Mesendoderm (in vitro differentiated cells): ENCODE measurements around the gene RGS5.
A peak's percentile ranks its signal among the peaks of the same experiment; 100 is the strongest.

Experiments used
- DNase-seq: peaks from one replicate; pipeline ENCODE4 v3.0.0; 2013
- H2AK5ac ChIP-seq: 2 replicates; pipeline ENCODE4 v1.6.1; 2013; ENCODE audit warnings: low read length, inconsistent platforms
- H2BK120ac ChIP-seq: 2 replicates; pipeline ENCODE4 v1.6.1; 2013; ENCODE audit warnings: low read depth, mild to moderate bottlenecking, low read length, moderate library complexity, mixed read lengths
- H2BK15ac ChIP-seq: replicated peaks from 2 replicates; pipeline ENCODE4 v1.6.1; 2013; ENCODE audit warnings: low read depth, mild to moderate bottlenecking, moderate library complexity
- H2BK5ac ChIP-seq: 2 replicates; pipeline ENCODE4 v1.6.1; 2013; ENCODE audit warnings: low read length, inconsistent platforms
- H3K18ac ChIP-seq: 2 replicates; pipeline ENCODE4 v1.6.1; 2013; ENCODE audit warnings: mild to moderate bottlenecking, low read length, mixed read lengths
- H3K23ac ChIP-seq: one replicate; pipeline ENCODE4 v1.6.1; 2013; ENCODE audit warnings: low read length
- H3K27ac ChIP-seq: 2 replicates; pipeline ENCODE4 v1.5.1; 2013; ENCODE audit warnings: low read depth, mild to moderate bottlenecking, inconsistent platforms, low read length, moderate library complexity
- H3K27me3 ChIP-seq: 2 replicates; pipeline ENCODE4 v1.6.1; 2013; ENCODE audit warnings: low read length, control low read depth, mild to moderate bottlenecking, inconsistent platforms; ENCODE audit not compliant: insufficient read depth, poor library complexity
- H3K36me3 ChIP-seq: 2 replicates; pipeline ENCODE4 v1.6.1; 2013; ENCODE audit warnings: low read length, inconsistent platforms; ENCODE audit not compliant: control insufficient read depth, insufficient read depth
- H3K4ac ChIP-seq: one replicate; pipeline ENCODE4 v1.6.1; 2013; ENCODE audit warnings: low read depth, mild to moderate bottlenecking, low read length, moderate library complexity
- H3K4me1 ChIP-seq: 2 replicates; pipeline ENCODE4 v1.6.1; 2013; ENCODE audit warnings: low read depth, low read length, inconsistent platforms; ENCODE audit not compliant: control insufficient read depth
- H3K4me2 ChIP-seq: 2 replicates; pipeline ENCODE4 v1.6.1; 2013; ENCODE audit warnings: low read length
- H3K4me3 ChIP-seq: 2 replicates; pipeline ENCODE4 v1.5.1; 2013; ENCODE audit warnings: mild to moderate bottlenecking, low read length
- H3K56ac ChIP-seq: one replicate; pipeline ENCODE4 v1.6.1; 2013; ENCODE audit warnings: low read length
- H3K79me1 ChIP-seq: 2 replicates; pipeline ENCODE4 v1.6.1; 2013; ENCODE audit warnings: low read length, inconsistent platforms
- H3K79me2 ChIP-seq: 2 replicates; pipeline ENCODE4 v1.6.1; 2013; ENCODE audit warnings: mild to moderate bottlenecking, low read length; ENCODE audit not compliant: control insufficient read depth, insufficient read depth
- H3K9ac ChIP-seq: 2 replicates; pipeline ENCODE4 v1.6.1; 2013; ENCODE audit warnings: low read length, inconsistent platforms
- H4K5ac ChIP-seq: one replicate; pipeline ENCODE4 v1.6.1; 2013; ENCODE audit warnings: low read length
- H4K8ac ChIP-seq: one replicate; pipeline ENCODE4 v1.6.1; 2013; ENCODE audit warnings: low read depth, mild to moderate bottlenecking, control low read depth, low read length, moderate library complexity
- WGBS: extraction: QIAGEN DNeasy Blood & Tissue Kit; methylation state at CpG from one replicate; pipeline ENCODE4 v1.1.7; 2013; ENCODE audit warnings: low lambda C conversion rate, missing lambda C conversion rate; ENCODE audit not compliant: insufficient coverage; ENCODE audit errors: extremely low coverage; 5-methylcytosine and 5-hydroxymethylcytosine counted together

The RGS5 gene

GRCh38 chr1:163172596-163172995 lies 30.1 kb downstream of the RGS5 start:
- Histone ChIP-seq H3K18ac (no peak overlapping the region), H3K27ac (no peak overlapping the region), H4K5ac (no peak overlapping the region), H2AK5ac (no peak overlapping the region), H3K36me3 (no peaks in the 10 kb centered on the region), H3K4ac (no peak overlapping the region), H2BK120ac (no peak overlapping the region), H4K8ac (no peak overlapping the region), H3K23ac (no peak overlapping the region), H2BK15ac (no peak overlapping the region), H3K4me1 (no peaks in the 10 kb centered on the region), H2BK5ac (no peak overlapping the region), H3K27me3 (no peaks in the 10 kb centered on the region), H3K4me2 (no peak overlapping the region), H3K79me1 (no peaks in the 10 kb centered on the region), H3K79me2 (no peaks in the 10 kb centered on the region), H3K56ac (no peak overlapping the region), H3K9ac (no peak overlapping the region), H3K4me3 (no peak overlapping the region)
- DNase-seq, result no peak
- no CpG with 5 or more reads among the region's 2 CpGs for WGBS

GRCh38 chr1:163171826-163172225 lies 30.9 kb downstream of the RGS5 start:
- WGBS, result no CpG with 5 or more reads among the region's 5 CpGs
- Histone ChIP-seq H2BK5ac (no peak overlapping the region), H3K4me2 (no peak overlapping the region), H3K79me2 (no peaks in the 10 kb centered on the region), H3K27me3 (no peaks in the 10 kb centered on the region), H2BK120ac (no peak overlapping the region), H2BK15ac (no peak overlapping the region), H3K4ac (no peak overlapping the region), H3K79me1 (no peaks in the 10 kb centered on the region), H3K4me3 (no peak overlapping the region), H2AK5ac (no peak overlapping the region), H3K23ac (no peak overlapping the region), H4K5ac (no peak overlapping the region), H3K4me1 (no peaks in the 10 kb centered on the region), H3K27ac (no peak overlapping the region), H4K8ac (no peak overlapping the region), H3K56ac (no peak overlapping the region), H3K9ac (no peak overlapping the region), H3K18ac (no peak overlapping the region), H3K36me3 (no peaks in the 10 kb centered on the region)
- no peak for DNase-seq

DNA sequence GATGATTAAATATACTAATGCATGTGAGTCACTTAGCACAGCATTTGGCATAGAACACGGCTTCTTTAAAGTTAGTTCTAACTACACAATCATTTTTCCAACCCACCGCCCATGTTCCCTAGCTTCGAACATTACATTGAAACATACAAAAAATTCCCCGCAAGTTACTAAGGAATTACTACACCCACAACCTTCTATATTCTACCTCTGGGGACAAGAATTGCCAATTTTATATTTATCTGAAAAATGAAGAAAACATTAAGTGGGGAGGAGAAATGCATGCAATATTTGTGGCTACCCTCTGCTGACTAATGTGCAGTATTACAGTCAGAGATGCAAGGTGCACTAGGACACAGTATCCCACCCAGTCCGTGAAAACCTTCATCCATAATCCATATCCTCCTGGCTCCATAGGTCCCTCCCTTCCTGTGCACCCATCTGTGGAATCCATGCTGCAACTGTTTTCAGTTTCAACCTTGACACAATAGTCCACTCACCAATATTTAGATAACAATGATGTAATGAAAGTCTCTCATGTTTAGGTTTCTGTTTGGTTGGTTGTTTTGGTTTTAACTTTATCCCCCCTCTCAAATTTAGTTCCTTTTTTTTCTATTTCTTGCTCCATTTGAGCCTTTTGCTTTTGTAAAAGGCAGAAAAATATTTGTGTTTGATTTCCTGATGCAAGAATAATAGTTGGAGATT lies 31.6 kb downstream of the RGS5 start:
- Histone ChIP-seq H4K5ac (no peak overlapping the region), H2BK120ac (no peak overlapping the region), H2BK15ac (no peak overlapping the region), H3K79me2 (no peaks in the 10 kb centered on the region), H3K79me1 (no peaks in the 10 kb centered on the region), H3K4me3 (no peak overlapping the region), H3K27me3 (no peaks in the 10 kb centered on the region), H2AK5ac (no peak overlapping the region), H3K23ac (no peak overlapping the region), H3K4me1 (no peaks in the 10 kb centered on the region), H4K8ac (no peak overlapping the region), H3K9ac (no peak overlapping the region), H3K4me2 (no peak overlapping the region), H3K36me3 (no peaks in the 10 kb centered on the region), H2BK5ac (no peak overlapping the region), H3K18ac (no peak overlapping the region), H3K56ac (no peak overlapping the region), H3K27ac (no peak overlapping the region), H3K4ac (no peak overlapping the region)
- WGBS, result 100% methylated on average over 3 of the region's 5 CpGs
- no peak for DNase-seq

DNA sequence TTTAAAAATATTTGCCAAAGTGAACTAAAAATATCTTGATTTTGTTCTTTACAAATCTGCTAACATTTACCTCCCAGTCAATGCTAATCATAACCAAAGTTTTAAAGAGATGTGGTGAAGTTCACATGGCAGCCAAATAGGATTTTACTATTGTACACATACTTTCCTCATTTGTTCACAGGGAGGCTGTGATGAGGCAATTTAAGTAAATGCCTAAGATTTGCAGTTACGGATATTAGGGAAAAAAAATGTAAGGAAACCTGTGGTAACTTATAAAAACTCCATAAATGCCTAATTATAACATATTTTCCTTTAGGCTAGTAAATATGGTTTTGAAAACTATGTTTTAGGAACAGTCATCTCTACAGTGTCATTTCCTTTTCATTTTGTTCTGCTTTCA lies 32.4 kb downstream of the RGS5 start:
- Histone ChIP-seq H2AK5ac (no peak overlapping the region), H2BK15ac (no peak overlapping the region), H3K56ac (no peak overlapping the region), H3K36me3 (no peaks in the 10 kb centered on the region), H3K18ac (no peak overlapping the region), H4K5ac (no peak overlapping the region), H3K4me3 (no peak overlapping the region), H3K27me3 (no peaks in the 10 kb centered on the region), H3K79me1 (no peaks in the 10 kb centered on the region), H3K79me2 (no peaks in the 10 kb centered on the region), H3K23ac (no peak overlapping the region), H3K4me2 (no peak overlapping the region), H2BK120ac (no peak overlapping the region), H3K27ac (no peak overlapping the region), H2BK5ac (no peak overlapping the region), H4K8ac (no peak overlapping the region), H3K4me1 (no peaks in the 10 kb centered on the region), H3K4ac (no peak overlapping the region), H3K9ac (no peak overlapping the region)
- no peak for DNase-seq
- WGBS, result no CpG with 5 or more reads among the region's 1 CpG

GRCh38 chr1:163169553-163169952 lies 33.2 kb downstream of the RGS5 start:
- Histone ChIP-seq H2AK5ac (no peak overlapping the region), H3K27me3 (no peaks in the 10 kb centered on the region), H3K4ac (no peak overlapping the region), H2BK5ac (no peak overlapping the region), H3K27ac (no peak overlapping the region), H3K36me3 (no peaks in the 10 kb centered on the region), H3K4me1 (no peaks in the 10 kb centered on the region), H3K9ac (no peak overlapping the region), H3K56ac (no peak overlapping the region), H2BK15ac (no peak overlapping the region), H4K5ac (no peak overlapping the region), H2BK120ac (no peak overlapping the region), H3K79me2 (no peaks in the 10 kb centered on the region), H3K79me1 (no peaks in the 10 kb centered on the region), H3K4me3 (no peak overlapping the region), H4K8ac (no peak overlapping the region), H3K23ac (no peak overlapping the region), H3K4me2 (no peak overlapping the region), H3K18ac (no peak overlapping the region)
- no CpG with 5 or more reads among the region's 1 CpG for WGBS
- DNase-seq, result no peak

- H3K9ac ChIP-seq, result no peak overlapping the region
- peak; percentile 67 for DNase-seq
- H4K8ac ChIP-seq, result no peak overlapping the region
- no CpG with 5 or more reads among the region's 1 CpG for WGBS
- H3K27me3 ChIP-seq, result no peaks in the 10 kb centered on the region
- H3K79me1 ChIP-seq, result no peaks in the 10 kb centered on the region
- H3K4me3 ChIP-seq, result no peak overlapping the region
- no peak overlapping the region for H2AK5ac ChIP-seq
- H3K18ac ChIP-seq, result no peak overlapping the region
- no peak overlapping the region for H3K4me2 ChIP-seq
- no peak overlapping the region for H3K4ac ChIP-seq
- no peak overlapping the region for H2BK5ac ChIP-seq
- no peaks in the 10 kb centered on the region for H3K79me2 ChIP-seq
- H4K5ac ChIP-seq, result no peak overlapping the region
- no peak overlapping the region for H2BK15ac ChIP-seq
- H3K4me1 ChIP-seq, result no peaks in the 10 kb centered on the region
- no peak overlapping the region for H3K27ac ChIP-seq
- no peaks in the 10 kb centered on the region for H3K36me3 ChIP-seq
- H3K23ac ChIP-seq, result no peak overlapping the region
- H3K56ac ChIP-seq, result no peak overlapping the region
- no peak overlapping the region for H2BK120ac ChIP-seq
These were observed 34.7 kb downstream of the RGS5 start for GRCh38 chr1:163168053-163168452.
